Ascending aorta (tissue), 2 donors: ENCODE data around the gene CNGA3. TPM values are rescaled to one million over a fixed set of nuclear protein-coding genes. Genes with fewer than 3 reads are reported as not detected.

Experiments
- DNase-seq, 2 donors: peaks; one replicate each; pipeline ENCODE4 v3.0.0-alpha.2; 2019; ENCODE audit warnings: low spot score in 2 of 2
- H3K27ac ChIP-seq, 2 donors: fragments of 200-600 bp; sonication (generic); one replicate each; pipeline ENCODE4 v1.5.1; 2016 to 2017; ENCODE audit warnings: mild to moderate bottlenecking in 1 of 2
- H3K27me3 ChIP-seq: fragments of 200-600 bp; sonication (generic); one replicate; pipeline ENCODE4 v1.5.1; 2017
- H3K36me3 ChIP-seq, 2 donors: fragments of 200-600 bp; sonication (generic); one replicate each; pipeline ENCODE4 v1.5.1; 2016
- H3K4me1 ChIP-seq, 2 donors: fragments of 200-600 bp; sonication (generic); one replicate each; pipeline ENCODE4 v1.5.1; 2016 to 2017; ENCODE audit warnings: mild to moderate bottlenecking in 1 of 2
- H3K4me3 ChIP-seq, 2 donors: fragments of 200-600 bp; sonication (generic); one replicate each; pipeline ENCODE4 v1.5.1; 2016 to 2017; ENCODE audit warnings: mild to moderate bottlenecking in 1 of 2
- H3K9me3 ChIP-seq, 2 donors: fragments of 200-600 bp; sonication (generic); one replicate each; pipeline ENCODE4 v1.5.1; 2016
- intact Hi-C: fragments of 100-400 bp; cut with DNase I; formaldehyde crosslinking; loops from one replicate; pipeline ENCODE4 v1.15.1; 2023
- total RNA-seq: library from RNA; depleted of rRNA; stranded (reverse); fragments of >200 nt; gene quantifications from one replicate; pipeline ENCODE4 v1.1.0, GENCODE V29; 2016
- TF ChIP-seq, protein P1 (sequence below), 3 experiments: fragments of 200-600 bp in 2 of 3; fragments of 450-650 bp in 1 of 3; sonication (generic) in 2 of 3; IDR thresholded peaks; one replicate each; pipeline ENCODE4 v1.5.1; 2016 to 2019; ENCODE audit warnings: antibody characterized with exemption in 3 of 3, mild to moderate bottlenecking in 1 of 3, moderate library complexity in 1 of 3

The CNGA3 gene
- total RNA-seq, 1 donor from 2014 or later: not detected

DNA sequence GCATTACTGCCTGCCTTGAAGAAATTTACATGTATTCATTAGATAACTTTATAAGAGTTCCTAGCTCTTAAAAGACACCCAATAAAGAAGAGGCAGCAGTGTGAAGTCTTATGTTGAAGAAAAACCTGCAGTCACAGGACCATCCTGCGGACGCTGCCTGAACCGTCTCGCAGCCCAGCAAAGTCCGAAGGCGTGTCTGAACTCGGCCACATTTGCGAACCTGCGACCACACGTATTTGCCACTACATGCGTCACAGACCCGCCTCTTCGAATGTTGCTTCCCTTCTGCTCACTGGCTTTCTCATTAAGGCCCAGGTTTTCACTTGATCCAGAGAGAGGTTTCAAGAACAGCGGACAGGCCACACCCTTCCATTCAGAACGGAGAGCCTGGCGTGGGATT, 41.2 kb downstream of the CNGA3 start:
- Histone ChIP-seq H3K4me3 (no peak overlapping the region), H3K36me3 (no peaks in the 10 kb centered on the region), H3K9me3 (no peaks in the 10 kb centered on the region), H3K27ac (no peak overlapping the region), H3K27me3 (no peaks in the 10 kb centered on the region), H3K4me1 (no peaks in the 10 kb centered on the region)
- DNase-seq: no peak
- TF ChIP-seq, protein P1, sequence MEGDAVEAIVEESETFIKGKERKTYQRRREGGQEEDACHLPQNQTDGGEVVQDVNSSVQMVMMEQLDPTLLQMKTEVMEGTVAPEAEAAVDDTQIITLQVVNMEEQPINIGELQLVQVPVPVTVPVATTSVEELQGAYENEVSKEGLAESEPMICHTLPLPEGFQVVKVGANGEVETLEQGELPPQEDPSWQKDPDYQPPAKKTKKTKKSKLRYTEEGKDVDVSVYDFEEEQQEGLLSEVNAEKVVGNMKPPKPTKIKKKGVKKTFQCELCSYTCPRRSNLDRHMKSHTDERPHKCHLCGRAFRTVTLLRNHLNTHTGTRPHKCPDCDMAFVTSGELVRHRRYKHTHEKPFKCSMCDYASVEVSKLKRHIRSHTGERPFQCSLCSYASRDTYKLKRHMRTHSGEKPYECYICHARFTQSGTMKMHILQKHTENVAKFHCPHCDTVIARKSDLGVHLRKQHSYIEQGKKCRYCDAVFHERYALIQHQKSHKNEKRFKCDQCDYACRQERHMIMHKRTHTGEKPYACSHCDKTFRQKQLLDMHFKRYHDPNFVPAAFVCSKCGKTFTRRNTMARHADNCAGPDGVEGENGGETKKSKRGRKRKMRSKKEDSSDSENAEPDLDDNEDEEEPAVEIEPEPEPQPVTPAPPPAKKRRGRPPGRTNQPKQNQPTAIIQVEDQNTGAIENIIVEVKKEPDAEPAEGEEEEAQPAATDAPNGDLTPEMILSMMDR (IDR thresholded peaks at IDR 0.05): no peak
- intact Hi-C loops: loop anchor here (10.0 kb wide), 1 partner anchor 693 kb away; no protein-coding TSS in a partner anchor

DNA sequence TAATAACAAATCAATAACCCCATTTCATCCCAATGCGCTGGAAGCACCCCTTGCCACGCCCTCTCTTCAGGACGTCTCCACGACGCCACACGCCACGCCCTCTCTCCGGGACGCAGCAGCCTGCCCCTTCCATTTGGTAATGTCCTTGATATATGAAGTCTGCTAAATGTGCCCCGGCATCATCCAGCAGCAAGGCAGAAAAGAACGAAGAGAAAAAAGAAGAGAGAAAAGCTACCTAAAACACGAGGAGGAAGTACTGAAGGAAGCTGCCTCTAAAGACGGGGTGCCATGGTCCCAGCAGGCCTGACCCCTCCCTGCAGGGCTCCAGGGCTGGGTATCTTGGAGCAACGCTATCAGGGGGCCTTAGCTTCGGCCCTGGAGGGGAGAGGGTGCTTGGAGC, 41.8 kb downstream of the CNGA3 start:
- no peak overlapping the region for H3K4me3 ChIP-seq
- H3K4me1 ChIP-seq: no peaks in the 10 kb centered on the region
- DNase-seq: no peak
- no peak overlapping the region for H3K27ac ChIP-seq
- H3K36me3 ChIP-seq: no peaks in the 10 kb centered on the region
- H3K9me3 ChIP-seq: no peaks in the 10 kb centered on the region
- H3K27me3 ChIP-seq: no peaks in the 10 kb centered on the region
- TF ChIP-seq, protein P1 (IDR thresholded peaks at IDR 0.05): no peak
- intact Hi-C loops: loop anchor here (10.0 kb wide), 1 partner anchor 693 kb away; no protein-coding TSS in a partner anchor

DNA sequence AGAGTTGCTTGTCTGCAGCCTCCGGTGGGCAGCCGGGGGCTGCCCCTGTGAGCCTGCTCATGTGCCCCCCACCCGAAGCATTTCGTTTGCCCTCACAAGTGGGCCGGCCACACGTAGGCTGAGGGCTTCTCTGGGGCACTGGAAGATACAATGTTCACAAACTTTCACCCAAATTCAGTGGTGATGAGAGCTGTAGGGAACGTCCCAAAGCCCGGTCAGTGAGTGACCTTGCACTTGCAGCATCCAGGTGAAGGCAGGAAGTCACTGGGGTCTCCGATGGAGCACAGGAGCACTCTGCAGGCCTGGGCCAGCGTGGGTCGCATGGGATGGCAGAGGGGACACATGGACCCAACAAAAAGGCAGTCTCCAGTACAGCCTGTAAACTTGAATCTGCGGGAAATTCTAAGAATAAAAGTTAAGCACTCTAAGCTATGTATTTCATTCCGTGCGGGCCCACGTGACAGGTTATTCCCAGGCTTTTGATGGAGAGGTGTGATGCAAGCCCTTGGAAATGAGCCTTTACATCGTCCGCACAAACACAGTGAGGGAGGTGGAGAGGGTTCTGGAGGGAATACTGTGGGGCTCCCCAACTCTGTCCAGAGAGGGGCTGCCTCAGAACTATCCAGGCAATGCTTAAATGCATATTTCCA, 42.5 kb downstream of the CNGA3 start:
- Histone ChIP-seq H3K4me1 (no peaks in the 10 kb centered on the region), H3K9me3 (no peaks in the 10 kb centered on the region), H3K27me3 (no peaks in the 10 kb centered on the region), H3K4me3 (no peak overlapping the region), H3K27ac (no peak overlapping the region), H3K36me3 (no peaks in the 10 kb centered on the region)
- intact Hi-C loops: loop anchor here (10.0 kb wide), 1 partner anchor 694 kb away; no protein-coding TSS in a partner anchor
- no peak for DNase-seq
- TF ChIP-seq, protein P1 (IDR thresholded peaks at IDR 0.05): no peak

DNA sequence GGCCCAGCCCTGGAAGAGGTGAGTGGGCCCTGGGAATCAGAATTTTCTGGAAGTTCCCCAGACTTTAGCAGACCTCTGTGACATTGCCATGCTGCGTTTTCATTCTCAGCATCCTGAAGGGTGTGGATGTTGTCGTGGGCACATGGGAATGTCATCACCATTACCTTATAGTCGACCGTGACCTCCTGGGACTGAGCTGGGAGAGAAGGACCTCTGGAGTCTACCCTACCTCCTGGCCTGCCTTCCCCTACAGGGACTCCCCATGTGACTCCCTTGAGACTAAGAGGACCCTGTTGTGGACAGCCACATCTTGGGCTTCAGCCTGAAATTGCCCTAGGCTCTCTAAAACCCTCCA, 43.0 kb downstream of the CNGA3 start:
- intact Hi-C loops: loop anchor here (10.0 kb wide), 1 partner anchor 694 kb away; no protein-coding TSS in a partner anchor
- no peaks in the 10 kb centered on the region for H3K27me3 ChIP-seq
- DNase-seq: no peak
- H3K4me1 ChIP-seq: no peaks in the 10 kb centered on the region
- TF ChIP-seq, protein P1 (IDR thresholded peaks at IDR 0.05): no peak
- no peaks in the 10 kb centered on the region for H3K36me3 ChIP-seq
- H3K27ac ChIP-seq: no peak overlapping the region
- no peaks in the 10 kb centered on the region for H3K9me3 ChIP-seq
- H3K4me3 ChIP-seq: no peak overlapping the region

DNA sequence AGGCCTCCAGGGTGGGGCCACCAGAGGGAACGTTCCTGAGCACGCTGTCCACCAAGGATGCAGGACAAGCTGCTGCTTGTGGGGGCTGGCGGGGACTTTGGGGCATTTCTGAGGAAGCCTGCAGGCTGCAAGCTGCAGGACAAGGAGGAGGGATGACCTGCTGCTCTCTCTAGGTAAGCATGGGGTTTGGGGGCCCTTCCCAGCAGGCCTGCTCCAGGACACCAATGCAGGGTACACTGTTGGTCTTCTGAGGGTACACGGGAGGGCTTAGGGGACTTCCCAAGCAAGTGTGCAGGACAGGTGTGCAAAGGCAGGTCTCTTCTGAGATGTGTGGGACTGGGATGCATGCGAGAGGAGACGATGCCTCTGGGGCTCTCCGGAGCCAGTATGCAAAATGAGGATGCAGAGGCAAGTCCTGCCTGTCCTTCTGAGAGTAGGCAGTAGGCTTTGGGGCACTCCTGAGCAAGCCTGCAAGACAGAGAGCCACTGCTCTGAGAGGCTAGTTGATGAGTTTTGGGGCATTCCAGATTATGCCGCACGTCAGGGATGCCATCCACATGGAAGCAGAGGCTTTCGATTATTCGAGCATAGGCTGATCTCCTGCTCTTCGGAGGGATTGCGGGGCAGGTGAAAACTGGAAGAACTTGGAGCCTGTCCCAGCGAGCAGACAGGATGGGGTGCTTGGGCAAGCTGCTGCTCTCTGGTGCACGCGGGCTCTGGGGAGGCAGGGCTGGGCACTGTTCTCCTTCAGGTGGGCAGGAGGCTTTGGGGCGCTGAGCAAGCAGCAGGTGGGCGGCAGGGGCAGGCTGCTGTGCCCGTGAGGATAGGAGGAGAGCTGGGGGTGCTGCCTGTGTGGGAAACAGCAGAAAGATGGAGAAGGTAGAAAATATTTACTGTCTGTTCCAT, 44.6 kb downstream of the CNGA3 start:
- no peaks in the 10 kb centered on the region for H3K4me1 ChIP-seq
- H3K9me3 ChIP-seq: no peaks in the 10 kb centered on the region
- H3K27ac ChIP-seq: no peak overlapping the region
- H3K4me3 ChIP-seq: no peak overlapping the region
- no peaks in the 10 kb centered on the region for H3K36me3 ChIP-seq
- no peaks in the 10 kb centered on the region for H3K27me3 ChIP-seq
- TF ChIP-seq, protein P1 (IDR thresholded peaks at IDR 0.05): no peak
- intact Hi-C loops: no loop called here
- no peak for DNase-seq
